ENCODE results near the gene FSTL4. TPM values are rescaled to one million over a fixed set of nuclear protein-coding genes. Genes with fewer than 3 reads are reported as not detected.

Gene FSTL4
- total RNA-seq, 1 donor from 2014 or later = 0.07 TPM

GRCh38 chr5:133421394-133421793, 190.9 kb downstream of the FSTL4 start:
- Mint-ChIP-seq H3K27me3 (ENCODE audit: low read depth) (peaks cover 23% of the 10 kb centered on the region), H3K27ac (ENCODE audit: unreplicated experiment) (no peak overlapping the region), H3K4me3 (ENCODE audit: unreplicated experiment) (no peak overlapping the region), H3K4me1 (ENCODE audit: low read depth) (peaks cover 9% of the 10 kb centered on the region), H3K9me3 (ENCODE audit: low read depth) (peaks cover 8% of the 10 kb centered on the region), H3K36me3 (ENCODE audit: low read depth) (no peaks in the 10 kb centered on the region)
- peak; percentile 67 for TF ChIP-seq CTCF (IDR thresholded peaks at IDR 0.05)
- DNase-seq (ENCODE audit: low spot score) = no peak

GRCh38 chr5:133420440-133421301, 191.7 kb downstream of the FSTL4 start:
- no peak for DNase-seq (ENCODE audit: low spot score)
- peaks cover 23% of the 10 kb centered on the region for H3K27me3 Mint-ChIP-seq (ENCODE audit: low read depth)
- no peak for TF ChIP-seq CTCF (IDR thresholded peaks at IDR 0.05)
- H3K9me3 Mint-ChIP-seq (ENCODE audit: low read depth) = peaks cover 8% of the 10 kb centered on the region
- H3K4me3 Mint-ChIP-seq (ENCODE audit: unreplicated experiment) = no peak overlapping the region
- no peaks in the 10 kb centered on the region for H3K36me3 Mint-ChIP-seq (ENCODE audit: low read depth)
- peaks cover 9% of the 10 kb centered on the region for H3K4me1 Mint-ChIP-seq (ENCODE audit: low read depth)
- H3K27ac Mint-ChIP-seq (ENCODE audit: unreplicated experiment) = no peak overlapping the region

- H3K9me3 Mint-ChIP-seq (ENCODE audit: low read depth) = peaks cover 8% of the 10 kb centered on the region
- no peak for TF ChIP-seq CTCF (IDR thresholded peaks at IDR 0.05)
- no peak overlapping the region for H3K27ac Mint-ChIP-seq (ENCODE audit: unreplicated experiment)
- H3K27me3 Mint-ChIP-seq (ENCODE audit: low read depth) = peaks cover 47% of the 10 kb centered on the region
- DNase-seq (ENCODE audit: low spot score) = no peak
- no peak overlapping the region for H3K4me3 Mint-ChIP-seq (ENCODE audit: unreplicated experiment)
- H3K36me3 Mint-ChIP-seq (ENCODE audit: low read depth) = no peaks in the 10 kb centered on the region
- H3K4me1 Mint-ChIP-seq (ENCODE audit: low read depth) = no peaks in the 10 kb centered on the region
Measured at GRCh38 chr5:133415906-133416305, 196.4 kb downstream of the FSTL4 start.

- DNase-seq (ENCODE audit: low spot score) = no peak
- peaks cover 8% of the 10 kb centered on the region for H3K9me3 Mint-ChIP-seq (ENCODE audit: low read depth)
- no peaks in the 10 kb centered on the region for H3K4me1 Mint-ChIP-seq (ENCODE audit: low read depth)
- no peaks in the 10 kb centered on the region for H3K36me3 Mint-ChIP-seq (ENCODE audit: low read depth)
- no peak for TF ChIP-seq CTCF (IDR thresholded peaks at IDR 0.05)
- no peak overlapping the region for H3K4me3 Mint-ChIP-seq (ENCODE audit: unreplicated experiment)
- peaks cover 51% of the 10 kb centered on the region for H3K27me3 Mint-ChIP-seq (ENCODE audit: low read depth)
- no peak overlapping the region for H3K27ac Mint-ChIP-seq (ENCODE audit: unreplicated experiment)
Measured at GRCh38 chr5:133415506-133415905, 196.8 kb downstream of the FSTL4 start.

- peaks cover 58% of the 10 kb centered on the region for H3K27me3 Mint-ChIP-seq (ENCODE audit: low read depth)
- no peak overlapping the region for H3K4me3 Mint-ChIP-seq (ENCODE audit: unreplicated experiment)
- no peak overlapping the region for H3K27ac Mint-ChIP-seq (ENCODE audit: unreplicated experiment)
- H3K9me3 Mint-ChIP-seq (ENCODE audit: low read depth) = peaks cover 5% of the 10 kb centered on the region
- no peak for DNase-seq (ENCODE audit: low spot score)
- H3K36me3 Mint-ChIP-seq (ENCODE audit: low read depth) = no peaks in the 10 kb centered on the region
- no peaks in the 10 kb centered on the region for H3K4me1 Mint-ChIP-seq (ENCODE audit: low read depth)
- TF ChIP-seq CTCF (IDR thresholded peaks at IDR 0.05) = no peak
Measured at GRCh38 chr5:133412661-133413060, 199.7 kb downstream of the FSTL4 start.
